Mesenteric fat pad (tissue), 1 donor: ENCODE data around the gene TMEM88. TPM values are rescaled to one million over a fixed set of nuclear protein-coding genes. Genes with fewer than 3 reads are reported as not detected.
"Not testable (repeated sequence)": the region's sequence is repeated elsewhere in the genome, so short reads cannot be mapped to it uniquely, and the experiment has no call there.

Experiments
- DNase-seq: peaks from one replicate; pipeline ENCODE4 v3.0.0-alpha.2; 2020; ENCODE audit warnings: low spot score
- long read RNA-seq: library from polyadenylated mRNA; unstranded; transcript quantifications from one replicate; pipeline ENCODE4 v2.0.0, GENCODE V29; 2020
- total RNA-seq: library from RNA; stranded (reverse); fragmentation: NEBNext Ultra II Directional; extraction: Animal tissue kit (Norgen Biotek cat#: 25700); gene quantifications from one replicate; pipeline ENCODE4 v1.2.1, GENCODE V29; 2021
- donor health status: DM: yes; HTN: yes; CAD: no.

The TMEM88 gene
- 34.2 TPM for total RNA-seq
- long read RNA-seq, transcript TMEM88-201 (2 exons, 875 nt), result major isoform, 10 of 13 reads
- long read RNA-seq, partial matches to known transcripts, result 0 of 13 reads
- long read RNA-seq, other reads (novel, unspliced or antisense), result 3 of 13 reads

DNA sequence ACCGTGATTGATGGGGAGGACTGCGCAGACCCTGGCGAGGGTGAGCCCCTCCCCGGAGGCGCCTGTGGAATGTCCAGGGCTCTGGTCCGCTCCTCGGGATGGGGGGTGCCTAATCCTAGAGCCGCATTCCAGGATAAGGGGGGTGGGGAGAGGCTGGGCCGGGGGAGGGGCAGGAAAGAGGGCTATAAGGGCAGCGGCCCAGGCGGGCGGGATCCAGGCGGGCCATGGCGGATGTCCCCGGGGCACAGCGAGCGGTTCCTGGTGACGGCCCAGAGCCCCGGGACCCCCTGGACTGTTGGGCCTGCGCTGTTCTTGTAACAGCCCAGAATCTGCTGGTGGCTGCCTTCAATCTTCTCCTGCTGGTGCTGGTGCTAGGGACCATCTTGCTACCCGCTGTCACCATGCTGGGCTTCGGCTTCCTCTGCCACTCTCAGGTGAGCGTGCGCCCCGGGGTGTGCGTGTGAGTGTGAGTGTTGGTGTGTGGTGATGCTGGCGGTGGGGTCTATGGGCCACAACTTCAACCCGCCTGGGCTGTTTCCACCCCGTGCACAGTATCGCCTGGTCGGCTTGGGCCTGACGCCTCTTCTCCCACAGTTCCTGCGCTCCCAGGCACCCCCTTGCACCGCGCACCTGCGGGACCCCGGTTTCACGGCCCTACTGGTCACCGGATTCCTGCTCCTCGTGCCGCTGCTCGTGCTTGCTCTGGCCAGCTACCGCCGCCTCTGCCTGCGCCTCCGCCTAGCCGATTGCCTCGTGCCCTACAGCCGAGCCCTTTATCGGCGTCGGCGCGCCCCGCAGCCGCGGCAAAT, at the start of gene TMEM88:
TSS of gene TMEM88 (plus strand) at position 216 of the 809 bp plus-strand sequence. CDS start at position 225, 9 bp downstream.
- DNase-seq, result peak; percentile 88

- no peak for DNase-seq
Observed at GRCh38 chr17:7806587-7806986, 48.3 kb upstream of the TMEM88 start.

DNA sequence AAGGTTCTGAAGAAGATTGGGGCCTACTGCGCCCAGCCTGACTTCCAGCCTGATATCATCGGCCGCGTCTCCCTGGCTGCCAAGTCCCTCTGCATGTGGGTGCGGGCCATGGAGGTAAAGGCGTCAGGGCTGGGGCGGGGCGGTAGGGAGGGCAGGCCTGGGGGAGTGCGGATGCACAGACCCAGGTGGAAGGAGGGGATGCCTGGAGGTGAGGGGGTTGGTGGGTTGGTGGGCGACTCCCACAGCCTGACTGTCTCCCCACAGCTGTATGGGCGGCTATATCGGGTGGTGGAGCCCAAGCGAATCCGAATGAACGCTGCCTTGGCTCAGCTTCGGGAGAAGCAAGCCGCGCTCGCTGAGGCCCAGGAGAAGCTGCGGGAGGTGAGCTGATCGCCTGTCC, 47.7 kb upstream of the TMEM88 start:
- no peak for DNase-seq

- no peak for DNase-seq
Observed at GRCh38 chr17:7809086-7809790, 45.6 kb upstream of the TMEM88 start.

DNA sequence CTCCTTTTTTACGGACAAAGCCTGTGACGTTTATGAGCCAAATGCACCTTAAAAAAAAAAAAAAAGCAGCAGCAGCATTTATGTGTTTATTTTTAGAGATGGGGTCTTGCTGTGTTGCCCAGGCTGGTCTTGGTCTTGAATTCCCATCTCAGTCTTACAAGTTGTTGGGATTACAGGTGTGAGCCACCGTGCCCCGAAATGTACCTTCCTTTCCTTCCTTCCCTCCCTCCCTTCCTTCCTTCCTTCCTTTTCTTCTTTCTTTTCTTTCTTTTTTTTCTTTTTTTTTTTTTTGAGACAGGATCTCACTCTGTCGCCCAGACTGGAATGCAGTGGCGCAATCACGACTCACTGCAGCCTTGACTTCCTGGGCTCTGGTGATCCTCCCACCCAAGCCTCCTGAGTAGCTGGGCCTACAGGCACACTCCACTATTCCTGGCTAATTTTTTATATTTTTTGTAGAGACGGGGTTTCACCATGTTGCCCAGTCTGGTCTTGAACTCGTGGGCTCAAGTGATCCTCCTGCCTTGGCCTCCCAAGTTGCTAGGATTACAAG, 45.0 kb upstream of the TMEM88 start:
- not testable (repeated sequence) for DNase-seq

DNA sequence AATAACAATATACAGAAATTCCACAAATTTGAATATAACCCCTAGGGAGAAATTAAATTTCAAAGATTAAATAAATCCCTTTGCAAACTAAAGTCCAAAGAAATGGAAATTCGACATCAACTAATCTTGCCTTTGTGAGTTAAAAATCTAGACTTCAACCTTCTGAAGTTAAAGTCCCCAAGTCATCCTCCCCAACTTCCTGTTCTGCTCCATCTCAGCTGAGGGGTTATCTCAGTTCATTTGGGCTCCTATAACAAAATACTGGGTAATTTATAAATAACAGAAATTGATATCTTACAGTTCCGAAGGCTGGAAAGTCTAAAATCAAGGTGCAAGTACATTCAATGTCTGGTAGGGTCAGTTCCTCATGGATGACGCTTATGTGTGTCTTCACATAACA, 43.6 kb upstream of the TMEM88 start:
- DNase-seq, result no peak

DNA sequence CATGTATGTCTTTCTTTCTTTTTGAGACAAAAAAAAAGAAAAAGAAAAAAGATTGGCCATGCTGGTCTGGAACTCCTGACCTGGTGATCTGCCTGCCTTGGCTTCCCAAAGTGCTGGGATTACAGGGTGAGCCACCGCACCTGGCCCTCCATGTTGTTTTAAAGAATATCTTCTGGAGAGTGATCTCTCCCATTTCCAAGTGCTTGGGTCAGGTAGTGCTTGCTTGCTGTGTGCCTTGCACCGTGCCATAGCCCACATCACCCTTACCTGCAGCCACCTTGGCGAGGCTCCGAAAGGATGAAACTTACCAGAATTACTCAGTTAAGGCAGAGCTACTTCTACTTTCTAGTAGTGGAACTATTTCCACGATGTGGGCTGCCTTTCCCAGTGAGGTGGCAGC, 39.9 kb upstream of the TMEM88 start:
- DNase-seq, result no peak

DNA sequence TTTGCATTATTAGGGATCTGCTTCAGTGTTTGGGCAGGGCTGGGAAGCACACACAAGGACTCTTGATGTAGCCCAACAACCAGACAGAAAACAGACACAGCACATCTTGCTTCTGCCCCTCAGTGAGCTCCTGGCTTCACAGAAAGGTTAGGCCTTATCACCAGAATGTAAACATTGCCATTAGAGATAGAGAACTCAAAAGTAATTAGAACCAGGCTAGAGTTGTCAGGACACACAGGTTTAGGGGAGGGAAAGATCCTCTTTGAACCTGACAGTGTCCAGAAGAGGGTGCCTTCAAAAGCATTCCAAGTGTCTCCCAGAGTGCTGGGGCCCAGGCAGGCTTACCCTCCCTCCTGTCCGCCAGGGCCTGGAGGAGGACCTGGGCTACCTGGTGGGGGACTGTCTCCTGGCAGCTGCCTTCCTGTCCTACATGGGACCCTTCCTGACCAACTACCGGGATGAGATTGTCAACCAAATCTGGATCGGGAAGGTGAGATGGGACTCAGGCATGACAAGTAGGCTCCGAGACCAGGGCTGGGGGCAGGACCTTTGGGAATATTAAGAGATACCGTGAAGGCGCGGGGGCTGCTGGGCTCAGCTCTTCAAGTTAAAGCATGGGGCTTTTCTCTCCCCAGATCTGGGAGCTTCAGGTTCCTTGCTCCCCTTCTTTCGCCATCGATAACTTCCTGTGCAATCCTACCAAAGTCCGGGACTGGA, 37.8 kb upstream of the TMEM88 start:
- DNase-seq, result no peak

- DNase-seq, result no peak
Observed at GRCh38 chr17:7817643-7817964, 37.3 kb upstream of the TMEM88 start.

DNA sequence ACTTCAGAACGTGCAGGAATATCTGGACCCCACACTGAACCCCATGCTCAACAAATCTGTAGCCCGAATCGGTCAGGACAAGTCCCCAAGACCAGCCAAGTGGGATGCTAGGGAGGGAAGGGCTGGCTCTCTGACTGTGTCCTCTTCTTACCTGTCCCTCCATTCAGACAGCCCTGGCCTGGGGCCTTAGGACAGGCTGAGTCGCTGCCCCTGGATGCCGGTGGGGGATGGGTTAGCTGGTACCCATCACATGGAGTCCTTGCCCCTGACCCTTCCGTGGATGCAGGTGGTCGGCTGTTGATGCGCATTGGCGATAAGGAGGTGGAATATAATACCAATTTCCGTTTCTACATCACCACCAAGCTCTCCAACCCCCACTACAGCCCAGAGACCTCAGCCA, 36.8 kb upstream of the TMEM88 start:
- DNase-seq, result no peak

- DNase-seq, result no peak
Observed at GRCh38 chr17:7818746-7819645, 35.9 kb upstream of the TMEM88 start.

- no peak for DNase-seq
Observed at GRCh38 chr17:7820231-7820630, 34.6 kb upstream of the TMEM88 start.

DNA sequence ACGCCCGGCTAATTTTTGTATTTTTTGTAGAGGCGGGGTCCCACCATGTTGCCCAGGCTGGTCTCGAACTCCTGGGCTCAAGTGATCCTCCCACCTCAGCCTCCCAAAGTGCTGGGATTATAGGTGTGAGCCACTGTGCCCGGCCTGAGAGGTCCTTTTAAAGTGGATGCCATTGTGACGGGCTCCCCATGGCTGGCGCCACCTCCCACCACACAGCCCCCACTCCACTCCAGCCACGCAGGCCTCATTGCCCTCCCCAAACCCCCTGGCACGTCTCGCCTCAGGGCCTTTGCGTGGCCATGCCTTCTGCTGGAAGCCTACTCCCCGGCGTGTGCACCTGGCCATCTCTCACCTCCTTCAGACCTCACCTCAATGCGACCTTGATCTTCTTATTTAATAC, 32.7 kb upstream of the TMEM88 start:
- no peak for DNase-seq

DNA sequence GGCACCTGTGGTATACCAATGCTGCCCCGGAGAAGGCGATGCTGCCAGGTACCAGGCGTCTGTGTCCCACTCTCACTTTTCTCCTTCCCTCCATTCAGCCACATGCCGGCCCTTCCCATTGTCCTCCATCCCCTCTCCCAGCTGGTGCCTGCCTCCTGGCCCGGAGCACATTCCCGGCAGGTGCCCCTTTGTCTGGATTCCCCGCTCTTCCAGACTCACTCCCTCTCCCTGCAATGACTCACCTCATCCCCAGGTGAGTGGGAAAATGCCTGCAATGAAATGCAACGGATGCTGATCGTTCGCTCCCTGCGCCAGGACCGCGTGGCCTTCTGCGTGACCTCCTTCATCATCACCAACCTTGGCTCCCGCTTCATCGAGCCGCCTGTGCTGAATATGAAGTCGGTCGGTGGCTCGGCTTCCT, 31.3 kb upstream of the TMEM88 start:
- DNase-seq, result no peak

- DNase-seq, result no peak
Observed at GRCh38 chr17:7824021-7824924, 30.6 kb upstream of the TMEM88 start.

- no peak for DNase-seq
Observed at GRCh38 chr17:7825206-7825990, 29.5 kb upstream of the TMEM88 start.

- DNase-seq, result no peak
Observed at GRCh38 chr17:7830616-7831015, 24.2 kb upstream of the TMEM88 start.

- DNase-seq, result peak; percentile 43
Observed at GRCh38 chr17:7831233-7831632, 23.6 kb upstream of the TMEM88 start.

DNA sequence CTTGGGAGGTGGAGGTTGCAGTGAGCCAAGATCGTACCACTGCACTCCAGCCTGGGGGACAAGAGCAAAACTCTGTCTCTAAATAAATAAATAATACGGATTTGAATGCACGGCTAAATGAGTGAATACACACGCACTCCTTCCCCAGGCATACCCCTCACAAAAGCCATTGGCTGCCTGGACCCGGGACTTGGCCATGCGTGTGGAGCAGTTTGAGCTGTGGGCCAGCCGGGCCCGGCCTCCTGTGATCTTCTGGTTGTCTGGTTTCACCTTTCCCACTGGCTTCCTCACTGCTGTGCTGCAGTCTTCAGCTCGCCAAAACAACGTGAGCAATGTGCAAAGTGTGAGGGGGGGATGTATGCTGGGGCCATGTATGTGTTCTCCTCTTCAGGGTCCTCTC, 22.4 kb upstream of the TMEM88 start:
- no peak for DNase-seq
